GM10847 (cell line): Measurements from ENCODE around the gene FYTTD1.

Source experiments
- POLR2A ChIP-seq: IDR thresholded peaks from 2 replicates; pipeline ENCODE4 v1.6.1; 2011; ENCODE audit not compliant: insufficient read length; ENCODE audit errors: extremely low read depth

Gene FYTTD1

GRCh38 chr3:197801891-197802778, 52.5 kb downstream of the FYTTD1 start:
- TF ChIP-seq POLR2A, result no peak

GRCh38 chr3:197802779-197803459, 53.2 kb downstream of the FYTTD1 start:
- no peak for TF ChIP-seq POLR2A

GRCh38 chr3:197804511-197804910, 54.8 kb downstream of the FYTTD1 start:
- TF ChIP-seq POLR2A, result no peak

- no peak for TF ChIP-seq POLR2A
These were observed 58.4 kb downstream of the FYTTD1 start for GRCh38 chr3:197807969-197808587.

GRCh38 chr3:197809356-197810020, 59.8 kb downstream of the FYTTD1 start:
- no peak for TF ChIP-seq POLR2A

GRCh38 chr3:197810901-197811300, 61.2 kb downstream of the FYTTD1 start:
- TF ChIP-seq POLR2A, result no peak

- no peak for TF ChIP-seq POLR2A
These were observed 61.7 kb downstream of the FYTTD1 start for GRCh38 chr3:197811343-197811742.

GRCh38 chr3:197814372-197814771, 64.7 kb downstream of the FYTTD1 start:
- no peak for TF ChIP-seq POLR2A

GRCh38 chr3:197820550-197821335, 71.1 kb downstream of the FYTTD1 start:
- TF ChIP-seq POLR2A, result no peak

GRCh38 chr3:197829397-197830045, 79.8 kb downstream of the FYTTD1 start:
- TF ChIP-seq POLR2A, result no peak

GRCh38 chr3:197830308-197830966, 80.8 kb downstream of the FYTTD1 start:
- TF ChIP-seq POLR2A, result no peak

- TF ChIP-seq POLR2A, result no peak
These were observed 81.3 kb downstream of the FYTTD1 start for GRCh38 chr3:197830967-197831313.

GRCh38 chr3:197833930-197834715, 84.4 kb downstream of the FYTTD1 start:
- TF ChIP-seq POLR2A, result no peak
